Cerebellar nuclear complex (tissue), 1 donor: ENCODE measurements around the gene FGFBP3.

Experiments
- DNase-seq, 2 experiments: peaks; one replicate each; lab custom pipeline; 2025; lab: John Stamatoyannopoulos, UW

The FGFBP3 gene

GRCh38 chr10:91909117-91909677 is at the start of gene FGFBP3:
FGFBP3 (minus strand) TSS chr10:91909486; CDS start chr10:91908969, 517 bp downstream.
- DNase-seq = no peak

GRCh38 chr10:91957091-91957490 is 47.8 kb upstream of the FGFBP3 start:
- DNase-seq = no peak

GRCh38 chr10:91955114-91955513 is 45.8 kb upstream of the FGFBP3 start:
- DNase-seq = no peak

GRCh38 chr10:91953600-91954160 is 44.4 kb upstream of the FGFBP3 start:
- DNase-seq = no peak

- no peak for DNase-seq
Measured at GRCh38 chr10:91944880-91945630, 35.8 kb upstream of the FGFBP3 start.

GRCh38 chr10:91941426-91941825 is 32.1 kb upstream of the FGFBP3 start:
- no peak for DNase-seq

GRCh38 chr10:91939653-91940052 is 30.4 kb upstream of the FGFBP3 start:
- no peak for DNase-seq

GRCh38 chr10:91935886-91936285 is 26.6 kb upstream of the FGFBP3 start:
- no peak for DNase-seq

- DNase-seq = no peak
Measured at GRCh38 chr10:91932737-91933136, 23.5 kb upstream of the FGFBP3 start.

GRCh38 chr10:91931526-91932190 is 22.4 kb upstream of the FGFBP3 start:
- DNase-seq = no peak

GRCh38 chr10:91930939-91931338 is 21.7 kb upstream of the FGFBP3 start:
- no peak for DNase-seq

GRCh38 chr10:91925022-91925320 is 15.7 kb upstream of the FGFBP3 start:
- no peak for DNase-seq

GRCh38 chr10:91924212-91925021 is 15.1 kb upstream of the FGFBP3 start:
- no peak for DNase-seq

- peak; percentile 68 for DNase-seq
Measured at GRCh38 chr10:91923371-91924211, 14.3 kb upstream of the FGFBP3 start, which contains the start of gene BTAF1. BTAF1 (plus strand) TSS chr10:91923770; CDS start chr10:91924077, 307 bp downstream.

- DNase-seq = no peak
Measured at GRCh38 chr10:91919651-91920050, 10.4 kb upstream of the FGFBP3 start.

GRCh38 chr10:91910467-91910866 is 1.2 kb upstream of the FGFBP3 start:
- no peak for DNase-seq

- no peak for DNase-seq
Measured at GRCh38 chr10:91908337-91909116, 759 bp downstream of the FGFBP3 start.

GRCh38 chr10:91907914-91908336 is 1.4 kb downstream of the FGFBP3 start:
- DNase-seq = no peak

GRCh38 chr10:91907033-91907594 is 2.2 kb downstream of the FGFBP3 start:
- DNase-seq = no peak
